ENCODE measurements around the gene OAF. TPM values are rescaled to one million over a fixed set of nuclear protein-coding genes. Genes with fewer than 3 reads are reported as not detected.

The OAF gene
- total and polyA plus RNA-seq, 9 of the 15 experiments (the other 6 are each of a cell fraction or from before 2014, with no cell fraction given) = 1.1 to 21.6 (median 7.5) TPM

DNA sequence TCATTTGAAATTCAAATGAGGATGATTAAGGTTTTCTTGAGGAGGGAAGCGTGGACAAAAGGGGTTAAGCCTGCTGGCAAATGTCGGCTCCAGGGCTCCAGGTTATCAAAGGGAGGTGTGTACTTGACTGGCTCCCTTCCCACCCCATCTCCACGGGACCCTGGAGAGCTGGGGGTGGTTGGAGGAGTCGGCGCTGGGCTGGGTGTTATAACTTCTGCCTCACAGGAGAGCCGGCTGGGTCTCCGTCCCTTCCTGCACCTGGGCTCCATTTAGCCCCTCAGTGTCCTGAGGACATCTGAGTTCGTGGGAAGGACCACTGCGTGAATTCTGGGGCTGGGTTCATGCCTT, 44.7 kb downstream of the OAF start:
- Histone ChIP-seq H3K4me1 (replicated peaks in 1 of 2; ENCODE audit: control insufficient read depth in 2 of 2, insufficient read depth in 2 of 2, low read length in 2 of 2) (peaks cover 0 to 3% of the 10 kb centered on the region in 2 experiments; a peak in 1 of 5 replicates), H3K4me3 (no peak overlapping the region), H3K27ac (ENCODE audit: extremely low read depth, low read depth, low read length) (no peak overlapping the region), H4K20me1 (replicated peaks; ENCODE audit: control insufficient read depth, insufficient read depth, low read length) (no peaks in the 10 kb centered on the region; the same call in 1 of the 2 replicates), H3K4me2 (ENCODE audit: insufficient read depth, low read length) (no peak overlapping the region), H3K27me3 (ENCODE audit: control insufficient read depth in 2 of 2, insufficient read depth in 2 of 2, low read length in 2 of 2) (peaks cover 45 to 75% of the 10 kb centered on the region in 2 experiments; a peak in 4 of 5 replicates), H3K79me2 (ENCODE audit: control insufficient read depth, insufficient read depth, low read length) (no peaks in the 10 kb centered on the region), H3K9me3 (replicated peaks; ENCODE audit: control insufficient read depth, insufficient read depth, low read depth, low read length) (no peaks in the 10 kb centered on the region), H3K9me1 (ENCODE audit: control insufficient read depth, insufficient read depth, low read length) (no peaks in the 10 kb centered on the region), H3K36me3 (ENCODE audit: control insufficient read depth, insufficient read depth, low read length) (no peaks in the 10 kb centered on the region), H2AFZ (ENCODE audit: low read depth, low read length) (no peak overlapping the region), H3K9ac (ENCODE audit: insufficient read depth in 1 of 2, low read depth in 2 of 2, low read length in 2 of 2) (0 out of 4 replicates have a peak overlapping the region, but pooled peaks of 1 of the 2 experiments have one; percentile 17)
- WGBS (ENCODE audit: insufficient coverage, low coverage, missing lambda C conversion rate) = 1% methylated on average over 7 of the region's 9 CpGs
- in situ Hi-C loops (cut with MboI) = no loop called here
- DNase-seq (ENCODE audit: extremely low read depth in 1 of 4, low spot score in 3 of 4) = no peak
- POLR2A ChIA-PET = no interaction called here
- BruUV-seq (replicated peaks) = no TSS peak
- ATAC-seq = no peak; the same call in 2 of the 3 replicates
- no peak for FAIRE-seq
- intact Hi-C loops (cut with micrococcal nuclease) = no loop called here
- CTCF ChIA-PET (ENCODE audit: low intra/inter-chr PET ratio) = no interaction called here
- TF ChIP-seq CAMTA2 (CRISPR knock-in tag; conservative IDR thresholded peaks at IDR 0.05) = no peak
- no peak for TF ChIP-seq KAT8 (IDR thresholded peaks at IDR 0.05; ENCODE audit: low read depth)
- TF ChIP-seq NEUROD1 (IDR thresholded peaks at IDR 0.05; ENCODE audit: borderline replicate concordance, low read depth, low read length, partially characterized antibody) = no peak
- TF ChIP-seq, protein P1, sequence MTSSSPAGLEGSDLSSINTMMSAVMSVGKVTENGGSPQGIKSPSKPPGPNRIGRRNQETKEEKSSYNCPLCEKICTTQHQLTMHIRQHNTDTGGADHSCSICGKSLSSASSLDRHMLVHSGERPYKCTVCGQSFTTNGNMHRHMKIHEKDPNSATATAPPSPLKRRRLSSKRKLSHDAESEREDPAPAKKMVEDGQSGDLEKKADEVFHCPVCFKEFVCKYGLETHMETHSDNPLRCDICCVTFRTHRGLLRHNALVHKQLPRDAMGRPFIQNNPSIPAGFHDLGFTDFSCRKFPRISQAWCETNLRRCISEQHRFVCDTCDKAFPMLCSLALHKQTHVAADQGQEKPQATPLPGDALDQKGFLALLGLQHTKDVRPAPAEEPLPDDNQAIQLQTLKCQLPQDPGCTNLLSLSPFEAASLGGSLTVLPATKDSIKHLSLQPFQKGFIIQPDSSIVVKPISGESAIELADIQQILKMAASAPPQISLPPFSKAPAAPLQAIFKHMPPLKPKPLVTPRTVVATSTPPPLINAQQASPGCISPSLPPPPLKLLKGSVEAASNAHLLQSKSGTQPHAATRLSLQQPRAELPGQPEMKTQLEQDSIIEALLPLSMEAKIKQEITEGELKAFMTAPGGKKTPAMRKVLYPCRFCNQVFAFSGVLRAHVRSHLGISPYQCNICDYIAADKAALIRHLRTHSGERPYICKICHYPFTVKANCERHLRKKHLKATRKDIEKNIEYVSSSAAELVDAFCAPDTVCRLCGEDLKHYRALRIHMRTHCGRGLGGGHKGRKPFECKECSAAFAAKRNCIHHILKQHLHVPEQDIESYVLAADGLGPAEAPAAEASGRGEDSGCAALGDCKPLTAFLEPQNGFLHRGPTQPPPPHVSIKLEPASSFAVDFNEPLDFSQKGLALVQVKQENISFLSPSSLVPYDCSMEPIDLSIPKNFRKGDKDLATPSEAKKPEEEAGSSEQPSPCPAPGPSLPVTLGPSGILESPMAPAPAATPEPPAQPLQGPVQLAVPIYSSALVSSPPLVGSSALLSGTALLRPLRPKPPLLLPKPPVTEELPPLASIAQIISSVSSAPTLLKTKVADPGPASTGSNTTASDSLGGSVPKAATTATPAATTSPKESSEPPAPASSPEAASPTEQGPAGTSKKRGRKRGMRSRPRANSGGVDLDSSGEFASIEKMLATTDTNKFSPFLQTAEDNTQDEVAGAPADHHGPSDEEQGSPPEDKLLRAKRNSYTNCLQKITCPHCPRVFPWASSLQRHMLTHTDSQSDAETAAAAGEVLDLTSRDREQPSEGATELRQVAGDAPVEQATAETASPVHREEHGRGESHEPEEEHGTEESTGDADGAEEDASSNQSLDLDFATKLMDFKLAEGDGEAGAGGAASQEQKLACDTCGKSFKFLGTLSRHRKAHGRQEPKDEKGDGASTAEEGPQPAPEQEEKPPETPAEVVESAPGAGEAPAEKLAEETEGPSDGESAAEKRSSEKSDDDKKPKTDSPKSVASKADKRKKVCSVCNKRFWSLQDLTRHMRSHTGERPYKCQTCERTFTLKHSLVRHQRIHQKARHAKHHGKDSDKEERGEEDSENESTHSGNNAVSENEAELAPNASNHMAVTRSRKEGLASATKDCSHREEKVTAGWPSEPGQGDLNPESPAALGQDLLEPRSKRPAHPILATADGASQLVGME (CRISPR knock-in tag; IDR thresholded peaks at IDR 0.05) = no peak
- TF ChIP-seq, protein P2, sequence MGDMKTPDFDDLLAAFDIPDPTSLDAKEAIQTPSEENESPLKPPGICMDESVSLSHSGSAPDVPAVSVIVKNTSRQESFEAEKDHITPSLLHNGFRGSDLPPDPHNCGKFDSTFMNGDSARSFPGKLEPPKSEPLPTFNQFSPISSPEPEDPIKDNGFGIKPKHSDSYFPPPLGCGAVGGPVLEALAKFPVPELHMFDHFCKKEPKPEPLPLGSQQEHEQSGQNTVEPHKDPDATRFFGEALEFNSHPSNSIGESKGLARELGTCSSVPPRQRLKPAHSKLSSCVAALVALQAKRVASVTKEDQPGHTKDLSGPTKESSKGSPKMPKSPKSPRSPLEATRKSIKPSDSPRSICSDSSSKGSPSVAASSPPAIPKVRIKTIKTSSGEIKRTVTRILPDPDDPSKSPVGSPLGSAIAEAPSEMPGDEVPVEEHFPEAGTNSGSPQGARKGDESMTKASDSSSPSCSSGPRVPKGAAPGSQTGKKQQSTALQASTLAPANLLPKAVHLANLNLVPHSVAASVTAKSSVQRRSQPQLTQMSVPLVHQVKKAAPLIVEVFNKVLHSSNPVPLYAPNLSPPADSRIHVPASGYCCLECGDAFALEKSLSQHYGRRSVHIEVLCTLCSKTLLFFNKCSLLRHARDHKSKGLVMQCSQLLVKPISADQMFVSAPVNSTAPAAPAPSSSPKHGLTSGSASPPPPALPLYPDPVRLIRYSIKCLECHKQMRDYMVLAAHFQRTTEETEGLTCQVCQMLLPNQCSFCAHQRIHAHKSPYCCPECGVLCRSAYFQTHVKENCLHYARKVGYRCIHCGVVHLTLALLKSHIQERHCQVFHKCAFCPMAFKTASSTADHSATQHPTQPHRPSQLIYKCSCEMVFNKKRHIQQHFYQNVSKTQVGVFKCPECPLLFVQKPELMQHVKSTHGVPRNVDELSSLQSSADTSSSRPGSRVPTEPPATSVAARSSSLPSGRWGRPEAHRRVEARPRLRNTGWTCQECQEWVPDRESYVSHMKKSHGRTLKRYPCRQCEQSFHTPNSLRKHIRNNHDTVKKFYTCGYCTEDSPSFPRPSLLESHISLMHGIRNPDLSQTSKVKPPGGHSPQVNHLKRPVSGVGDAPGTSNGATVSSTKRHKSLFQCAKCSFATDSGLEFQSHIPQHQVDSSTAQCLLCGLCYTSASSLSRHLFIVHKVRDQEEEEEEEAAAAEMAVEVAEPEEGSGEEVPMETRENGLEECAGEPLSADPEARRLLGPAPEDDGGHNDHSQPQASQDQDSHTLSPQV (IDR thresholded peaks at IDR 0.05) = no peak
- TF ChIP-seq, protein P3, sequence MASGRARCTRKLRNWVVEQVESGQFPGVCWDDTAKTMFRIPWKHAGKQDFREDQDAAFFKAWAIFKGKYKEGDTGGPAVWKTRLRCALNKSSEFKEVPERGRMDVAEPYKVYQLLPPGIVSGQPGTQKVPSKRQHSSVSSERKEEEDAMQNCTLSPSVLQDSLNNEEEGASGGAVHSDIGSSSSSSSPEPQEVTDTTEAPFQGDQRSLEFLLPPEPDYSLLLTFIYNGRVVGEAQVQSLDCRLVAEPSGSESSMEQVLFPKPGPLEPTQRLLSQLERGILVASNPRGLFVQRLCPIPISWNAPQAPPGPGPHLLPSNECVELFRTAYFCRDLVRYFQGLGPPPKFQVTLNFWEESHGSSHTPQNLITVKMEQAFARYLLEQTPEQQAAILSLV (tag; IDR thresholded peaks at IDR 0.05) = no peak
- TF ChIP-seq, protein P4, sequence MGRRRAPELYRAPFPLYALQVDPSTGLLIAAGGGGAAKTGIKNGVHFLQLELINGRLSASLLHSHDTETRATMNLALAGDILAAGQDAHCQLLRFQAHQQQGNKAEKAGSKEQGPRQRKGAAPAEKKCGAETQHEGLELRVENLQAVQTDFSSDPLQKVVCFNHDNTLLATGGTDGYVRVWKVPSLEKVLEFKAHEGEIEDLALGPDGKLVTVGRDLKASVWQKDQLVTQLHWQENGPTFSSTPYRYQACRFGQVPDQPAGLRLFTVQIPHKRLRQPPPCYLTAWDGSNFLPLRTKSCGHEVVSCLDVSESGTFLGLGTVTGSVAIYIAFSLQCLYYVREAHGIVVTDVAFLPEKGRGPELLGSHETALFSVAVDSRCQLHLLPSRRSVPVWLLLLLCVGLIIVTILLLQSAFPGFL (CRISPR knock-in tag; IDR thresholded peaks at IDR 0.05) = no peak
- TF ChIP-seq IFI16 (CRISPR knock-in tag; IDR thresholded peaks at IDR 0.05) = no peak
- no peak for TF ChIP-seq WHSC1 (IDR thresholded peaks at IDR 0.05; ENCODE audit: low read length)

Measured in K562 (cell line).